HEK293 (cell line): ENCODE data around the gene RNF113A.

Experiments used
- CTCF ChIA-PET: fragments of 350-600 bp; formaldehyde crosslinking; extraction: SDS; loops from one replicate; lab custom pipeline; 2021; ENCODE audit warnings: antibody characterized with exemption; lab: Yijun Ruan, JAX
- POLR2A ChIA-PET: fragments of 300-600 bp; formaldehyde crosslinking; extraction: SDS; loops from one replicate; lab custom pipeline; 2020; ENCODE audit warnings: antibody characterized with exemption, inconsistent platforms; lab: Yijun Ruan, JAX
- H3K27ac ChIP-seq: fragments of 200-500 bp; sonication (Bioruptor generic); 2 replicates; pipeline ENCODE4 v1.5.1; 2014; ENCODE audit warnings: low read depth, low read length, control low read depth, inconsistent platforms; ENCODE audit errors: extremely low read depth
- H3K36me3 ChIP-seq, 2 experiments: fragments of 200-500 bp in 1 of 2; sonication (Bioruptor generic) in 1 of 2; 1 replicate in 1 of 2; 2 replicates in 1 of 2; pipeline ENCODE4 v1.5.1; 2014 to 2017; ENCODE audit warnings: inconsistent platforms in 2 of 2, low read length in 2 of 2; ENCODE audit not compliant: control insufficient read depth in 2 of 2, insufficient read depth in 1 of 2
- H3K4me1 ChIP-seq: fragments of 200-500 bp; sonication (Bioruptor generic); 2 replicates; pipeline ENCODE4 v1.5.1; 2014; ENCODE audit warnings: mild to moderate bottlenecking, low read length, inconsistent platforms; ENCODE audit not compliant: control insufficient read depth, insufficient read depth
- H3K4me3 ChIP-seq: 2 replicates; pipeline ENCODE4 v1.5.1; 2011; ENCODE audit warnings: low read depth, mild to moderate bottlenecking, control low read depth, low read length, moderate library complexity
- H3K9me3 ChIP-seq: fragments of 200-500 bp; sonication (Bioruptor generic); 2 replicates; pipeline ENCODE4 v1.5.1; 2014; ENCODE audit warnings: low read depth, low read length, inconsistent platforms; ENCODE audit not compliant: control insufficient read depth, insufficient read depth
- IKZF3 ChIP-seq: fragments of 450-650 bp; IDR thresholded peaks from 2 replicates; pipeline ENCODE4 v1.5.0; 2018; ENCODE audit warnings: missing biosample characterization, mild to moderate bottlenecking, missing genetic modification characterization, moderate library complexity
- KLF8 ChIP-seq: fragments of 450-650 bp; formaldehyde crosslinking; IDR thresholded peaks from 2 replicates; pipeline ENCODE4 v1.5.1; 2016; ENCODE audit warnings: missing biosample characterization, missing genetic modification characterization
- MZF1 ChIP-seq: fragments of 450-650 bp; formaldehyde crosslinking; IDR thresholded peaks from 2 replicates; pipeline ENCODE4 v1.5.1; 2017; ENCODE audit warnings: missing biosample characterization, missing genetic modification characterization, borderline replicate concordance
- SP2 ChIP-seq: fragments of 450-650 bp; formaldehyde crosslinking; IDR thresholded peaks from 2 replicates; pipeline ENCODE4 v1.5.1; 2016; ENCODE audit warnings: missing biosample characterization, missing genetic modification characterization
- ZBTB1 ChIP-seq: fragments of 450-650 bp; formaldehyde crosslinking; IDR thresholded peaks from 2 replicates; pipeline ENCODE4 v1.5.1; 2016; ENCODE audit warnings: missing biosample characterization, missing genetic modification characterization
- ZBTB20 ChIP-seq: fragments of 450-650 bp; formaldehyde crosslinking; IDR thresholded peaks from 2 replicates; pipeline ENCODE4 v1.5.1; 2016; ENCODE audit warnings: missing biosample characterization, missing genetic modification characterization
- ZFP41 ChIP-seq: fragments of 450-650 bp; formaldehyde crosslinking; IDR thresholded peaks from 2 replicates; pipeline ENCODE4 v1.5.1; 2016; ENCODE audit warnings: missing biosample characterization, missing genetic modification characterization, borderline replicate concordance
- ZNF155 ChIP-seq: fragments of 450-650 bp; formaldehyde crosslinking; IDR thresholded peaks from 2 replicates; pipeline ENCODE4 v1.5.1; 2016; ENCODE audit warnings: missing biosample characterization, missing genetic modification characterization
- ZNF394 ChIP-seq: fragments of 450-650 bp; formaldehyde crosslinking; IDR thresholded peaks from 2 replicates; pipeline ENCODE4 v1.5.1; 2016; ENCODE audit warnings: missing biosample characterization, missing genetic modification characterization, mild to moderate bottlenecking, moderate library complexity, borderline replicate concordance
- ZNF549 ChIP-seq: fragments of 450-650 bp; IDR thresholded peaks from 2 replicates; pipeline ENCODE4 v1.5.1; 2018; ENCODE audit warnings: missing biosample characterization, missing genetic modification characterization, mild to moderate bottlenecking, inconsistent platforms, moderate library complexity
- ZNF600 ChIP-seq: fragments of 450-650 bp; formaldehyde crosslinking; IDR thresholded peaks from 2 replicates; pipeline ENCODE4 v1.5.1; 2016; ENCODE audit warnings: missing biosample characterization, missing genetic modification characterization
- ZNF621 ChIP-seq: fragments of 450-650 bp; formaldehyde crosslinking; IDR thresholded peaks from 2 replicates; pipeline ENCODE4 v1.5.1; 2017; ENCODE audit warnings: missing biosample characterization, missing genetic modification characterization
- TF ChIP-seq, protein P1 (sequence below): fragments of 450-650 bp; formaldehyde crosslinking; IDR thresholded peaks from 2 replicates; pipeline ENCODE4 v1.5.0; 2017; ENCODE audit warnings: missing biosample characterization, missing genetic modification characterization, borderline replicate concordance
- TF ChIP-seq, protein P2 (sequence below): fragments of 450-650 bp; formaldehyde crosslinking; IDR thresholded peaks from 2 replicates; pipeline ENCODE4 v1.5.1; 2016; ENCODE audit warnings: missing biosample characterization, missing genetic modification characterization
- TF ChIP-seq, protein P3 (sequence below): fragments of 450-650 bp; formaldehyde crosslinking; IDR thresholded peaks from 2 replicates; pipeline ENCODE4 v1.5.1; 2016; ENCODE audit warnings: missing biosample characterization, missing genetic modification characterization
- TF ChIP-seq, protein P4 (sequence below): fragments of 450-650 bp; IDR thresholded peaks from 2 replicates; pipeline ENCODE4 v1.5.1; 2018; ENCODE audit warnings: missing biosample characterization, missing genetic modification characterization

The RNF113A gene

DNA sequence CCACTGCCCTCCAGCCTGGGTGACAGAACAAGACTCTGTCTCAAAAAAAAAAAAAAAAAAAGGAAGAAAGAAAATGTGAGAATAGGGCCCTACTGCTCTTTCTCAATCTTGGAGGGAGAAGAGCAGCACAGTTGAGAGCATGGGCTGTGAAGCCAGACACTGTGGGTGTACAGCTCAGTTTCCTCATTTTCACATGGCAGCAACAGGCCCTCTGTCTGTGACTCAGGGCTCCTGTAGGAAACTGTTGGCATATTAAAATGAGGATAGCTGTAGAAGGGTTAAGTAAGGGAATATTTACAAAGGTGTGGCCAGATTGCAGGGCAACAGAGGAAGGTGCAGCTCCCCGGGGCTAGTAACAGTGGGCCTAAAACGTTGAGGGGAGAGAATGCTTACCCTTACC lies 27.6 kb upstream of the RNF113A start (continued):
- TF ChIP-seq, protein P1, sequence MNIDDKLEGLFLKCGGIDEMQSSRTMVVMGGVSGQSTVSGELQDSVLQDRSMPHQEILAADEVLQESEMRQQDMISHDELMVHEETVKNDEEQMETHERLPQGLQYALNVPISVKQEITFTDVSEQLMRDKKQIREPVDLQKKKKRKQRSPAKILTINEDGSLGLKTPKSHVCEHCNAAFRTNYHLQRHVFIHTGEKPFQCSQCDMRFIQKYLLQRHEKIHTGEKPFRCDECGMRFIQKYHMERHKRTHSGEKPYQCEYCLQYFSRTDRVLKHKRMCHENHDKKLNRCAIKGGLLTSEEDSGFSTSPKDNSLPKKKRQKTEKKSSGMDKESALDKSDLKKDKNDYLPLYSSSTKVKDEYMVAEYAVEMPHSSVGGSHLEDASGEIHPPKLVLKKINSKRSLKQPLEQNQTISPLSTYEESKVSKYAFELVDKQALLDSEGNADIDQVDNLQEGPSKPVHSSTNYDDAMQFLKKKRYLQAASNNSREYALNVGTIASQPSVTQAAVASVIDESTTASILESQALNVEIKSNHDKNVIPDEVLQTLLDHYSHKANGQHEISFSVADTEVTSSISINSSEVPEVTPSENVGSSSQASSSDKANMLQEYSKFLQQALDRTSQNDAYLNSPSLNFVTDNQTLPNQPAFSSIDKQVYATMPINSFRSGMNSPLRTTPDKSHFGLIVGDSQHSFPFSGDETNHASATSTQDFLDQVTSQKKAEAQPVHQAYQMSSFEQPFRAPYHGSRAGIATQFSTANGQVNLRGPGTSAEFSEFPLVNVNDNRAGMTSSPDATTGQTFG: no peak
- no peak for TF ChIP-seq KLF8 (tag by site-specific recombination)
- no peak for TF ChIP-seq ZBTB1 (tag by site-specific recombination)
- no peak for TF ChIP-seq ZFP41 (tag by site-specific recombination)
- TF ChIP-seq, protein P2, sequence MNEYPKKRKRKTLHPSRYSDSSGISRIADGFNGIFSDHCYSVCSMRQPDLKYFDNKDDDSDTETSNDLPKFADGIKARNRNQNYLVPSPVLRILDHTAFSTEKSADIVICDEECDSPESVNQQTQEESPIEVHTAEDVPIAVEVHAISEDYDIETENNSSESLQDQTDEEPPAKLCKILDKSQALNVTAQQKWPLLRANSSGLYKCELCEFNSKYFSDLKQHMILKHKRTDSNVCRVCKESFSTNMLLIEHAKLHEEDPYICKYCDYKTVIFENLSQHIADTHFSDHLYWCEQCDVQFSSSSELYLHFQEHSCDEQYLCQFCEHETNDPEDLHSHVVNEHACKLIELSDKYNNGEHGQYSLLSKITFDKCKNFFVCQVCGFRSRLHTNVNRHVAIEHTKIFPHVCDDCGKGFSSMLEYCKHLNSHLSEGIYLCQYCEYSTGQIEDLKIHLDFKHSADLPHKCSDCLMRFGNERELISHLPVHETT: no peak
- TF ChIP-seq ZNF549 (tag by site-specific recombination): no peak
- no peak for TF ChIP-seq ZNF621
- TF ChIP-seq, all 188 proteins: peak for 0

DNA sequence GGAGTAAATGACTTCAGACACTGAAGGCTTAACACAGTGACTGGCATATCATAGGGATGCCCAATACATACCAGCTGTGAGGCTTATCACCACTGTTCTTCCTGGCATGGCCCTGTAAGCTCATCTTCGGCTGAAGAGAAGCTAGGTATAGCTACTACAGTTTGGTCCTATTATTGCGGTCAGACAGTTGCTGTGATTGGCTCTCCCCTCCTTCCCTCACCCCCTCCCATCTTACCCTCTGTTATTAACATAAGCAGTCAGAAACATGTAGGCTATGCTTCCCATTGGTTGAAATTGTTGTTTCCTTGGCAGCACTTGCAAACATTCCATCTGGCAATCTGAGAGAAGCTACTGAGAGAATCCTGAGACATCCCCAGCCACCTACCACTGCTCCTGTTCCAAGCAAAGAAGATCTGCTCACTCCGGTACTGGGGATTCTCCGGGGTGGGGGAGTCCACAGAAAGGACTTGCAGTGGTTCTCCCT lies 24.4 kb upstream of the RNF113A start, which contains the start of gene AKAP14:
AKAP14 (plus strand) TSS at position 51 of the 484 bp plus-strand sequence. CDS start 7,331 bp downstream, outside the sequence.
- H3K4me3 ChIP-seq: no peak within 1 kb of the TSS
- POLR2A ChIA-PET: no interaction called here

More for the DNA sequence above, 24.4 kb upstream of the RNF113A start, which contains the start of gene AKAP14:
- CTCF ChIA-PET: interaction anchor here (0.6 to 1.7 kb wide), 2 partner anchors 8 to 15 kb away, joined by 4 to 6 read pairs; no protein-coding TSS in a partner anchor
- Histone ChIP-seq H3K36me3 (no peaks in the 10 kb centered on the region), H3K27ac (no peak within 1 kb of the TSS), H3K4me1 (no peaks in the 10 kb centered on the region)
- no peak for TF ChIP-seq IKZF3 (tag by site-specific recombination)
- TF ChIP-seq ZNF394 (tag by site-specific recombination): no peak
- TF ChIP-seq SP2 (tag by site-specific recombination): no peak
- TF ChIP-seq ZBTB20 (tag by site-specific recombination): no peak
- TF ChIP-seq, protein P1: no peak
- TF ChIP-seq, protein P3, sequence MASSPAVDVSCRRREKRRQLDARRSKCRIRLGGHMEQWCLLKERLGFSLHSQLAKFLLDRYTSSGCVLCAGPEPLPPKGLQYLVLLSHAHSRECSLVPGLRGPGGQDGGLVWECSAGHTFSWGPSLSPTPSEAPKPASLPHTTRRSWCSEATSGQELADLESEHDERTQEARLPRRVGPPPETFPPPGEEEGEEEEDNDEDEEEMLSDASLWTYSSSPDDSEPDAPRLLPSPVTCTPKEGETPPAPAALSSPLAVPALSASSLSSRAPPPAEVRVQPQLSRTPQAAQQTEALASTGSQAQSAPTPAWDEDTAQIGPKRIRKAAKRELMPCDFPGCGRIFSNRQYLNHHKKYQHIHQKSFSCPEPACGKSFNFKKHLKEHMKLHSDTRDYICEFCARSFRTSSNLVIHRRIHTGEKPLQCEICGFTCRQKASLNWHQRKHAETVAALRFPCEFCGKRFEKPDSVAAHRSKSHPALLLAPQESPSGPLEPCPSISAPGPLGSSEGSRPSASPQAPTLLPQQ (tag by site-specific recombination): no peak
- TF ChIP-seq ZNF155 (tag by site-specific recombination): no peak
- TF ChIP-seq MZF1: no peak
- TF ChIP-seq ZBTB1 (tag by site-specific recombination): no peak
- TF ChIP-seq, protein P4, sequence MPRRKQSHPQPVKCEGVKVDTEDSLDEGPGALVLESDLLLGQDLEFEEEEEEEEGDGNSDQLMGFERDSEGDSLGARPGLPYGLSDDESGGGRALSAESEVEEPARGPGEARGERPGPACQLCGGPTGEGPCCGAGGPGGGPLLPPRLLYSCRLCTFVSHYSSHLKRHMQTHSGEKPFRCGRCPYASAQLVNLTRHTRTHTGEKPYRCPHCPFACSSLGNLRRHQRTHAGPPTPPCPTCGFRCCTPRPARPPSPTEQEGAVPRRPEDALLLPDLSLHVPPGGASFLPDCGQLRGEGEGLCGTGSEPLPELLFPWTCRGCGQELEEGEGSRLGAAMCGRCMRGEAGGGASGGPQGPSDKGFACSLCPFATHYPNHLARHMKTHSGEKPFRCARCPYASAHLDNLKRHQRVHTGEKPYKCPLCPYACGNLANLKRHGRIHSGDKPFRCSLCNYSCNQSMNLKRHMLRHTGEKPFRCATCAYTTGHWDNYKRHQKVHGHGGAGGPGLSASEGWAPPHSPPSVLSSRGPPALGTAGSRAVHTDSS (tag by site-specific recombination): no peak
- no peak for TF ChIP-seq ZNF600 (tag by site-specific recombination)
- TF ChIP-seq, all 188 proteins: peak for 0
- H3K9me3 ChIP-seq: no peaks in the 10 kb centered on the region
